SK-N-MC (cell line): Measurements from ENCODE around the gene SERTM1.

Experiments used
- DNase-seq: peaks from one replicate; pipeline ENCODE4 v3.0.0-alpha.2; 2011; ENCODE audit warnings: low read depth, low spot score
- H3K27ac ChIP-seq: fragments of 200-600 bp; sonication (generic); 2 replicates; pipeline ENCODE4 v1.5.1; 2016; ENCODE audit warnings: mixed run types
- H3K36me3 ChIP-seq: fragments of 200-600 bp; sonication (generic); 2 replicates; pipeline ENCODE4 v1.6.1; 2017; ENCODE audit warnings: antibody characterized with exemption, low read length, mixed read lengths; ENCODE audit not compliant: insufficient read depth
- H3K4me3 ChIP-seq: fragments of 200-600 bp; sonication (generic); 2 replicates; pipeline ENCODE4 v1.5.1; 2016
- H3K9ac ChIP-seq: fragments of 200-600 bp; sonication (generic); 2 replicates; pipeline ENCODE4 v1.8.0; 2017; ENCODE audit warnings: mixed run types, mixed read lengths; ENCODE audit not compliant: insufficient read length
- H3K9me3 ChIP-seq: fragments of 200-600 bp; sonication (generic); 2 replicates; pipeline ENCODE4 v1.6.1; 2017; ENCODE audit warnings: low read depth, mild to moderate bottlenecking, antibody characterized with exemption, low read length, moderate library complexity, mixed read lengths
- EZH2 ChIP-seq: fragments of 200-600 bp; sonication (generic); IDR thresholded peaks from one replicate; pipeline ENCODE4 v1.6.1; 2017; ENCODE audit warnings: antibody characterized with exemption
- FOXP2 ChIP-seq: optimal IDR thresholded peaks from 2 replicates; pipeline ENCODE3; 2011; ENCODE audit warnings: mild to moderate bottlenecking, moderate library complexity; ENCODE audit not compliant: insufficient read depth; ENCODE audit errors: extremely low read length, control extremely low read depth
- POLR2AphosphoS5 ChIP-seq: IDR thresholded peaks from 2 replicates; pipeline ENCODE4 v1.6.1; 2012; ENCODE audit warnings: mild to moderate bottlenecking, low read depth, low read length, borderline replicate concordance

SERTM1 gene

GRCh38 chr13:36673838-36674326, at the start of gene SERTM1:
SERTM1 (plus strand) TSS chr13:36674020; CDS start chr13:36695079, 21,059 bp downstream.
- no peaks in the 10 kb centered on the region for H3K9me3 ChIP-seq
- TF ChIP-seq FOXP2 (no peak), POLR2AphosphoS5 (peak; percentile 33; the same call in 1 of the 2 replicates)
- no peak for DNase-seq
- H3K4me3 ChIP-seq, result peak within 1 kb of the TSS; percentile 77
- H3K9ac ChIP-seq, result no peak within 1 kb of the TSS
- no peaks in the 10 kb centered on the region for H3K36me3 ChIP-seq
- H3K27ac ChIP-seq, result no peak within 1 kb of the TSS

DNA sequence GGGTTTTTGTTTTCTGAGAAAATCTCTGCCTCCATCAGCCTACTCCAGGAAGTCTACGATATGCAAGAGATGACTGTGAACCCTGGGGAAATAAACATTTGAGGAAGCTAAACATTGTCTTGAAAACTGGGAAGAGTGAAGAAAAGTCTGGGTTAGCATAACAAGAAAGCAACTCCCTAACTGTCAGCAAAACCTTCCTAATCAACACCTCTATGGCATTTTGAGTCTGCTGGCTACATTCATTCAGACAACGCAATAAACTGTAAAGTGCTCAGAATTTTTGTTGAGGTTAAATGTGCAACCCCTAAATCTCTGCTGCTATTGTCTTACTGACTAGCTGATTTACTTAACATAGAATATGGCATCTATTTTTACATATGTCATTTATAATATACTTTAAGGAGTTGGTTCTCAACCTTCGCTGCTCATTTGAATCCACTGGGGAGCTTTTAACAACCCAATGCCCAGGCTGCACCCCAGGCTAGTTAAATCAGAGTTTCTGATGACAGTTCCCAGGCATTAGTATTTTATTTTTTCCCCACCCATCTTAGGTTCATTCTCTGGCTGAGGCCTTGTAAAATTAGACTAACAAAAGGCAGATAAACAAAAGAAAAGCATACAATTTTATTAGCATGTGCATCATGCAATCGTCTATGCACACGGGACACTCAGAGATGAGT, 45.3 kb upstream of the SERTM1 start:
- H3K36me3 ChIP-seq, result no peaks in the 10 kb centered on the region
- 0 out of 2 replicates have a peak overlapping the region, but pooled peaks have one; percentile 32 for H3K27ac ChIP-seq
- H3K9ac ChIP-seq, result no peak overlapping the region
- TF ChIP-seq FOXP2, result no peak
- no peak for TF ChIP-seq EZH2
- no peak for TF ChIP-seq POLR2AphosphoS5
- no peak for DNase-seq
- no peaks in the 10 kb centered on the region for H3K9me3 ChIP-seq
- no peak overlapping the region for H3K4me3 ChIP-seq

GRCh38 chr13:36629057-36629385, 44.8 kb upstream of the SERTM1 start:
- Histone ChIP-seq H3K9ac (no peak overlapping the region), H3K36me3 (no peaks in the 10 kb centered on the region), H3K27ac (0 out of 2 replicates have a peak overlapping the region, but pooled peaks have one; percentile 32), H3K9me3 (no peaks in the 10 kb centered on the region), H3K4me3 (no peak overlapping the region)
- DNase-seq, result no peak
- TF ChIP-seq EZH2 (no peak), FOXP2 (no peak), POLR2AphosphoS5 (no peak)

- no peak for TF ChIP-seq EZH2
- no peak for TF ChIP-seq FOXP2
- TF ChIP-seq POLR2AphosphoS5, result no peak
- no peak for DNase-seq
- Histone ChIP-seq H3K27ac (no peak overlapping the region), H3K9me3 (no peaks in the 10 kb centered on the region), H3K4me3 (no peak overlapping the region), H3K36me3 (no peaks in the 10 kb centered on the region), H3K9ac (no peak overlapping the region)
Observed at GRCh38 chr13:36630181-36630803, 43.5 kb upstream of the SERTM1 start.

DNA sequence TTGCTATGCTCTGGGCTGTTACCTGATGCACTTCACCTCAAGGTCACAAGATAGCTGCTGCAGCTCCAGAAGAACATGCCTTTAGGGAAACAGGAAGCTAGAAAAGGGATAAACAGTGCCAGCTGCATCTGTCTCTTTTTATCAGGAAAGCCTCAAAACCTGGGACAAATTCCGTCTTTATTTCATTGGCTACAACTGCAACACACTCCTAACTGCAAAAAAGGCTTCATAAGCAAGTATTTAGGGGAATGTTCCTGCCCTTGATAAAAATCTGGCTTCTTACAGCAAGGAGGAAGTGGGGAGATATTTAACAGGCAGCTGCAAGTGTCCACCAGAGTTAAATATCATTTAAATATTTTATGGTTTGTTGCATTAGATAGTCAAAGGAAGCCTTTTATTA, 34.2 kb upstream of the SERTM1 start:
- Histone ChIP-seq H3K4me3 (no peak overlapping the region), H3K27ac (peak overlapping the region; percentile 16; the same call in 1 of the 2 replicates), H3K9me3 (no peaks in the 10 kb centered on the region), H3K9ac (no peak overlapping the region), H3K36me3 (no peaks in the 10 kb centered on the region)
- peak; percentile 51 for DNase-seq
- TF ChIP-seq FOXP2, result peak; percentile 49
- no peak for TF ChIP-seq EZH2
- peak; percentile 44; the same call in 1 of the 2 replicates for TF ChIP-seq POLR2AphosphoS5

- TF ChIP-seq POLR2AphosphoS5, result no peak
- no peak for TF ChIP-seq FOXP2
- no peak for TF ChIP-seq EZH2
- DNase-seq, result no peak
- no peak overlapping the region for H3K4me3 ChIP-seq
- H3K9ac ChIP-seq, result no peak overlapping the region
- H3K36me3 ChIP-seq, result no peaks in the 10 kb centered on the region
- no peaks in the 10 kb centered on the region; the same call in 1 of the 2 replicates for H3K9me3 ChIP-seq
- H3K27ac ChIP-seq, result no peak overlapping the region
Observed at GRCh38 chr13:36650611-36651010, 23.2 kb upstream of the SERTM1 start.

GRCh38 chr13:36665630-36666029, 8.2 kb upstream of the SERTM1 start:
- no peaks in the 10 kb centered on the region for H3K9me3 ChIP-seq
- H3K9ac ChIP-seq, result no peak overlapping the region
- DNase-seq, result no peak
- TF ChIP-seq POLR2AphosphoS5 (no peak), FOXP2 (no peak), EZH2 (no peak)
- H3K36me3 ChIP-seq, result no peaks in the 10 kb centered on the region
- no peak overlapping the region for H3K4me3 ChIP-seq
- no peak overlapping the region for H3K27ac ChIP-seq

DNA sequence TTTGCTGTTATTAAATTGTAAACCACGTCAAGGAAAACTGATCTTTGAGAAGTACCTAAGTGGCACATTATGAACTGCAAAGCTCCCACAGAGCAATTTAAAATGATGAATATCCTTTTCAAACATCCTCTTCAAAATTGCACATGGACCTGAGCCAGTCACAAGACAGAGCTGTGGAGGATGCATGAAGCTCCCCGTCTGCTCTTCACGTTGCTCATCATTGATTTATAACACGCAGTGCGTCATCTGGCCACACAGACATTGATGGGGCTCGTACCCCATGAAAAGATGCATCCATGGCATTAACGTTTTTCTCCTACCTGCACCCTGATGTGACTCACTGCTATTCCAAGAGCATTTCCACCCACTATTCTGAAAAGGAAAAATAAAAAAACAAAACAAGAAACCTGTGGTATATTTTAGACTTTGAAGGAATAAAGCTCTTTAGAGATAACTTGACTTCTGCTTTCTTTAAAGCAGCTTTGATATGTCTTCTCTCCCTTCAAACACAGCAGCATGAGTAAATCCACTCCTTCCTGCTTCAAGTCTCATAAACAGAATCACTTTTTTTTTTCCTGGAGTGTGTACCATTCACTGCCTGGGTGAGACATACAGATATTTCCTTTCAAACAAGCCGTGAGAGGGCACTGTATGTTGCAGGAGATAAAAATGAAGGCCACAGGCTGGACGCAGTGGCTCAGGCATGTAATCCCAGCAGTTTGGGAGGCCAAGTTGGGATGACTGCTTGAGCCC, 7.2 kb upstream of the SERTM1 start:
- Histone ChIP-seq H3K9me3 (no peaks in the 10 kb centered on the region), H3K9ac (no peak overlapping the region), H3K36me3 (no peaks in the 10 kb centered on the region), H3K4me3 (no peak overlapping the region), H3K27ac (no peak overlapping the region)
- DNase-seq, result no peak
- TF ChIP-seq POLR2AphosphoS5, result no peak
- TF ChIP-seq EZH2, result no peak
- TF ChIP-seq FOXP2, result no peak
